HepG2 (cell line): ENCODE data around the gene PLEKHM2. TPM values are rescaled to one million over a fixed set of nuclear protein-coding genes. Genes with fewer than 3 reads are reported as not detected.

Experiments
- CEBPB ChIP-seq: IDR thresholded peaks from 2 replicates; pipeline ENCODE4 v1.6.1; 2011; ENCODE audit warnings: low read depth, low read length, improper control_type of control experiment, borderline replicate concordance
- DMTF1 ChIP-seq: sonication (generic); formaldehyde crosslinking; IDR thresholded peaks from 2 replicates; pipeline ENCODE4 v1.4.0; 2020; ENCODE audit warnings: mild to moderate bottlenecking, missing genetic modification reagents
- GABPB1 ChIP-seq: IDR thresholded peaks from 2 replicates; pipeline ENCODE4 v1.6.1; 2016; ENCODE audit warnings: mild to moderate bottlenecking, missing genetic modification reagents, moderate library complexity, missing compliant biosample characterization
- GPBP1L1 ChIP-seq: sonication (generic); formaldehyde crosslinking; IDR thresholded peaks from 2 replicates; pipeline ENCODE4 v1.5.0; 2020; ENCODE audit warnings: mild to moderate bottlenecking, missing genetic modification reagents
- HDAC2 ChIP-seq: sonication (generic); formaldehyde crosslinking; IDR thresholded peaks from 2 replicates; pipeline ENCODE4 v1.4.0; 2020; ENCODE audit warnings: missing genetic modification reagents
- HOXA3 ChIP-seq: sonication (generic); formaldehyde crosslinking; IDR thresholded peaks from 2 replicates; pipeline ENCODE4 v1.5.0; 2020; ENCODE audit warnings: missing genetic modification reagents
- ISX ChIP-seq: sonication (generic); formaldehyde crosslinking; conservative IDR thresholded peaks from 2 replicates; pipeline ENCODE4 v1.5.0; 2020; ENCODE audit warnings: missing genetic modification reagents
- MED13 ChIP-seq: sonication (generic); formaldehyde crosslinking; IDR thresholded peaks from 2 replicates; pipeline ENCODE4 v1.5.0; 2020; ENCODE audit warnings: missing genetic modification reagents
- NFYB ChIP-seq: sonication (generic); formaldehyde crosslinking; IDR thresholded peaks from 2 replicates; pipeline ENCODE4 v1.4.0; 2020; ENCODE audit warnings: missing genetic modification reagents
- NRL ChIP-seq: sonication (generic); formaldehyde crosslinking; IDR thresholded peaks from 2 replicates; pipeline ENCODE4 v1.5.0; 2020; ENCODE audit warnings: missing genetic modification reagents, mild to moderate bottlenecking, moderate library complexity, borderline replicate concordance
- SAP130 ChIP-seq: IDR thresholded peaks from 2 replicates; pipeline ENCODE4 v1.6.1; 2016; ENCODE audit warnings: low read depth
- SATB2 ChIP-seq: sonication (generic); formaldehyde crosslinking; IDR thresholded peaks from 2 replicates; pipeline ENCODE4 v1.5.0; 2020; ENCODE audit warnings: missing genetic modification reagents
- STAG1 ChIP-seq: sonication (generic); formaldehyde crosslinking; IDR thresholded peaks from 2 replicates; pipeline ENCODE4 v1.4.0; 2020; ENCODE audit warnings: missing genetic modification reagents
- ZNF138 ChIP-seq: sonication (generic); formaldehyde crosslinking; IDR thresholded peaks from 2 replicates; pipeline ENCODE4 v1.5.0; 2020; ENCODE audit warnings: mild to moderate bottlenecking, low read depth, missing genetic modification reagents
- ZNF160 ChIP-seq: sonication (generic); formaldehyde crosslinking; IDR thresholded peaks from 2 replicates; pipeline ENCODE4 v1.8.0; 2022; ENCODE audit warnings: mild to moderate bottlenecking, inconsistent platforms, missing genetic modification reagents
- ZNF234 ChIP-seq: sonication (generic); formaldehyde crosslinking; conservative IDR thresholded peaks from 2 replicates; pipeline ENCODE4 v1.5.1; 2020; ENCODE audit warnings: mild to moderate bottlenecking, missing genetic modification reagents
- ZNF382 ChIP-seq: sonication (generic); formaldehyde crosslinking; IDR thresholded peaks from 2 replicates; pipeline ENCODE4 v1.5.0; 2020; ENCODE audit warnings: missing genetic modification reagents, mild to moderate bottlenecking, borderline replicate concordance
- ZNF580 ChIP-seq: IDR thresholded peaks from 2 replicates; pipeline ENCODE4 v1.6.1; 2016; ENCODE audit warnings: low read depth, borderline replicate concordance
- ZNF781 ChIP-seq: sonication (generic); formaldehyde crosslinking; IDR thresholded peaks from 2 replicates; pipeline ENCODE4 v1.5.1; 2020; ENCODE audit warnings: borderline replicate concordance, mild to moderate bottlenecking, missing genetic modification reagents; ENCODE audit errors: not compliant biosample characterization
- ZNF790 ChIP-seq: sonication (generic); formaldehyde crosslinking; IDR thresholded peaks from 2 replicates; pipeline ENCODE4 v1.8.0; 2022; ENCODE audit warnings: missing genetic modification reagents, mild to moderate bottlenecking, borderline replicate concordance
- polyA plus RNA-seq, 8 experiments: library from polyadenylated mRNA; depleted of rRNA in 3 of 8; stranded (reverse) in 7 of 8; unstranded in 1 of 8; fragments of >200 nt; fragmentation: Illumina TruSeq in 4 of 8; extraction: Trizol in 4 of 8; gene quantifications; 2 replicates each; pipeline versions ENCODE4 v1.2.1 to v1.2.3, GENCODE V29; 2011 to 2016; ENCODE audit warnings: low read depth in 4 of 8, missing spikeins in 1 of 8, mixed read lengths in 1 of 8; ENCODE audit not compliant: insufficient read depth in 1 of 8
- total RNA-seq, 5 experiments: library from RNA; depleted of rRNA; stranded (reverse); fragments of >200 nt; fragmentation: Illumina TruSeq; extraction: Trizol; gene quantifications; 2 replicates each; pipeline ENCODE4 v1.2.3, GENCODE V29; 2016; ENCODE audit warnings: low read depth in 1 of 5
- TF ChIP-seq, protein P1 (sequence below): sonication (generic); formaldehyde crosslinking; IDR thresholded peaks from 2 replicates; pipeline ENCODE4 v1.4.0; 2020; ENCODE audit warnings: mild to moderate bottlenecking, missing genetic modification reagents
- TF ChIP-seq, protein P2 (sequence below): IDR thresholded peaks from 2 replicates; pipeline ENCODE4 v1.6.1; 2016; ENCODE audit warnings: mild to moderate bottlenecking

PLEKHM2 gene
- total and polyA plus RNA-seq, 2 of the 13 experiments (the other 11 are each of a cell fraction or from before 2014, with no cell fraction given), result 16.5 to 27.3 TPM

DNA sequence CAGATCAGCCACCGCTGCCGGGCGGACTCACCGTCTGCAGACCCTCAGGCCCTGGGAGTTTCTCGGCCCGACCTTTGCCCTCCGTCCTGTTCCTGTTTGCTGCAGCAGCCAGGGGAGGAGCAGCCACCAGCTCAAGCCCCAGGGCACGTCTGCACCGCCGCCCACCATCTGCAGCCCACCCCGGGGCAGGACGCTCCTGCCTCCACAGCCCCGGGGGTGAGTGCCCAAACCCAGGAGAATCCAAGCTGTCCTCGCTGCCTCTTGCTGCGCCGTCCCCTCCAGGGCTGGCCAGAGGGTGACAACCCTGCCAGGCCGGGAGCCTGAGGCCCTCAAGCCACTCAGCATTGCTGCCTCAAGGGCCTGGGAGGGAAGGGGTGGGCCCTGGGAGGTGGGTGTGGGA lies 50.8 kb downstream of the PLEKHM2 start (continued):
- no peak for TF ChIP-seq ZNF781
- TF ChIP-seq STAG1 (CRISPR knock-in tag), result no peak
- no peak for TF ChIP-seq CEBPB
- TF ChIP-seq, protein P1, sequence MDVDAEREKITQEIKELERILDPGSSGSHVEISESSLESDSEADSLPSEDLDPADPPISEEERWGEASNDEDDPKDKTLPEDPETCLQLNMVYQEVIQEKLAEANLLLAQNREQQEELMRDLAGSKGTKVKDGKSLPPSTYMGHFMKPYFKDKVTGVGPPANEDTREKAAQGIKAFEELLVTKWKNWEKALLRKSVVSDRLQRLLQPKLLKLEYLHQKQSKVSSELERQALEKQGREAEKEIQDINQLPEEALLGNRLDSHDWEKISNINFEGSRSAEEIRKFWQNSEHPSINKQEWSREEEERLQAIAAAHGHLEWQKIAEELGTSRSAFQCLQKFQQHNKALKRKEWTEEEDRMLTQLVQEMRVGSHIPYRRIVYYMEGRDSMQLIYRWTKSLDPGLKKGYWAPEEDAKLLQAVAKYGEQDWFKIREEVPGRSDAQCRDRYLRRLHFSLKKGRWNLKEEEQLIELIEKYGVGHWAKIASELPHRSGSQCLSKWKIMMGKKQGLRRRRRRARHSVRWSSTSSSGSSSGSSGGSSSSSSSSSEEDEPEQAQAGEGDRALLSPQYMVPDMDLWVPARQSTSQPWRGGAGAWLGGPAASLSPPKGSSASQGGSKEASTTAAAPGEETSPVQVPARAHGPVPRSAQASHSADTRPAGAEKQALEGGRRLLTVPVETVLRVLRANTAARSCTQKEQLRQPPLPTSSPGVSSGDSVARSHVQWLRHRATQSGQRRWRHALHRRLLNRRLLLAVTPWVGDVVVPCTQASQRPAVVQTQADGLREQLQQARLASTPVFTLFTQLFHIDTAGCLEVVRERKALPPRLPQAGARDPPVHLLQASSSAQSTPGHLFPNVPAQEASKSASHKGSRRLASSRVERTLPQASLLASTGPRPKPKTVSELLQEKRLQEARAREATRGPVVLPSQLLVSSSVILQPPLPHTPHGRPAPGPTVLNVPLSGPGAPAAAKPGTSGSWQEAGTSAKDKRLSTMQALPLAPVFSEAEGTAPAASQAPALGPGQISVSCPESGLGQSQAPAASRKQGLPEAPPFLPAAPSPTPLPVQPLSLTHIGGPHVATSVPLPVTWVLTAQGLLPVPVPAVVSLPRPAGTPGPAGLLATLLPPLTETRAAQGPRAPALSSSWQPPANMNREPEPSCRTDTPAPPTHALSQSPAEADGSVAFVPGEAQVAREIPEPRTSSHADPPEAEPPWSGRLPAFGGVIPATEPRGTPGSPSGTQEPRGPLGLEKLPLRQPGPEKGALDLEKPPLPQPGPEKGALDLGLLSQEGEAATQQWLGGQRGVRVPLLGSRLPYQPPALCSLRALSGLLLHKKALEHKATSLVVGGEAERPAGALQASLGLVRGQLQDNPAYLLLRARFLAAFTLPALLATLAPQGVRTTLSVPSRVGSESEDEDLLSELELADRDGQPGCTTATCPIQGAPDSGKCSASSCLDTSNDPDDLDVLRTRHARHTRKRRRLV (CRISPR knock-in tag), result no peak
- no peak for TF ChIP-seq ZNF138 (CRISPR knock-in tag)
- no peak for TF ChIP-seq SATB2
- no peak for TF ChIP-seq ZNF382
- no peak for TF ChIP-seq MED13 (CRISPR knock-in tag)
- TF ChIP-seq ZNF234 (CRISPR knock-in tag), result no peak
- no peak for TF ChIP-seq ZNF160
- peak; percentile 37; the same call in 1 of the 2 replicates for TF ChIP-seq GABPB1 (CRISPR knock-in tag)
- peak; percentile 19; the same call in 1 of the 2 replicates for TF ChIP-seq SAP130
- TF ChIP-seq ISX (CRISPR knock-in tag), result no peak
- TF ChIP-seq HDAC2, result peak; percentile 51; the same call in 1 of the 2 replicates
- TF ChIP-seq, protein P2, sequence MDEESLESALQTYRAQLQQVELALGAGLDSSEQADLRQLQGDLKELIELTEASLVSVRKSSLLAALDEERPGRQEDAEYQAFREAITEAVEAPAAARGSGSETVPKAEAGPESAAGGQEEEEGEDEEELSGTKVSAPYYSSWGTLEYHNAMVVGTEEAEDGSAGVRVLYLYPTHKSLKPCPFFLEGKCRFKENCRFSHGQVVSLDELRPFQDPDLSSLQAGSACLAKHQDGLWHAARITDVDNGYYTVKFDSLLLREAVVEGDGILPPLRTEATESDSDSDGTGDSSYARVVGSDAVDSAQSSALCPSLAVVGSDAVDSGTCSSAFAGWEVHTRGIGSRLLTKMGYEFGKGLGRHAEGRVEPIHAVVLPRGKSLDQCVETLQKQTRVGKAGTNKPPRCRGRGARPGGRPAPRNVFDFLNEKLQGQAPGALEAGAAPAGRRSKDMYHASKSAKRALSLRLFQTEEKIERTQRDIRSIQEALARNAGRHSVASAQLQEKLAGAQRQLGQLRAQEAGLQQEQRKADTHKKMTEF (CRISPR knock-in tag), result no peak
- TF ChIP-seq ZNF580 (CRISPR knock-in tag), result no peak
- TF ChIP-seq DMTF1 (CRISPR knock-in tag), result no peak
- no peak for TF ChIP-seq NFYB (CRISPR knock-in tag)
- peak; percentile 43; the same call in 1 of the 2 replicates for TF ChIP-seq HOXA3 (CRISPR knock-in tag)
- TF ChIP-seq ZNF790 (CRISPR knock-in tag), result no peak
- no peak for TF ChIP-seq NRL (CRISPR knock-in tag)
- no peak for TF ChIP-seq GPBP1L1
